COLO829 (cell line): ENCODE measurements around the gene FHOD1.

Experiments
- DNase-seq: peaks from one replicate; pipeline ENCODE4 v3.0.0; 2012; ENCODE audit warnings: low spot score

Gene FHOD1

DNA sequence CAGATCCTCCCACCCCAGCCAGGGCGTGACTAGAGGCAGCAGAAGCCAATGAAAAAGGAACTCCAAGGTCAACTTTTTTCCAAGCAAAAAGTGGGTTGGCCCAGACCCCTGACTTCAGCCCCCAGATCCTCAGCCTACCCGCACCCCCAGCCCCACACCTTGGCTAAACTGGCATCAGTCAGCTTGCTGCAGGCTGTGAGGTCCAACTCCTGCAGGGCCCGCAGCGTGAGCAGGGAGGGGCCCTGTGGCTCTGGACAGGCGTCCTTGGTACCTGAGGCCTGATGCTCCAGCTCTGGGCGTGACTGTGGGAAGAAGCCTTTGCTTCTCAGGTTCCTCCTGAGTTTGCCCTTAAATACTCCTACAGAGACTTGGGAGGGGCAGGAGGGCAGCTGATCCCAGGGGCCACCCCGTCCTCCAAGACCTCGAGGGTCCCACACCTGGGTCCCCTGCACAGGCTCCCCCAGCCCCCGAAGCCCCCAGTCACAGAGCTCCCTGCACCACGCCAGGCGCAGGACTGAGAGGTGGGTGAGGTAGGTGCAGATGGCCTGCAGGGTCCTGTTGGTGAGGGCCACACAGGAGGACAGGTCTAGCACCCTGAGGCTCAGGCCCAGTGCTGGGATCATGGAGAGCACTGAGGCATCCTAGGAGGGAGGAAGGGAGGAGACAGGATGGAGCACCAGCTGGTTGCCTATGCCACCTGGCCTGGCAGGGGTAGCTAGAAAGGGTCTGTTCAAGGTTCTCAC, 39.0 kb downstream of the FHOD1 start:
- DNase-seq: no peak

DNA sequence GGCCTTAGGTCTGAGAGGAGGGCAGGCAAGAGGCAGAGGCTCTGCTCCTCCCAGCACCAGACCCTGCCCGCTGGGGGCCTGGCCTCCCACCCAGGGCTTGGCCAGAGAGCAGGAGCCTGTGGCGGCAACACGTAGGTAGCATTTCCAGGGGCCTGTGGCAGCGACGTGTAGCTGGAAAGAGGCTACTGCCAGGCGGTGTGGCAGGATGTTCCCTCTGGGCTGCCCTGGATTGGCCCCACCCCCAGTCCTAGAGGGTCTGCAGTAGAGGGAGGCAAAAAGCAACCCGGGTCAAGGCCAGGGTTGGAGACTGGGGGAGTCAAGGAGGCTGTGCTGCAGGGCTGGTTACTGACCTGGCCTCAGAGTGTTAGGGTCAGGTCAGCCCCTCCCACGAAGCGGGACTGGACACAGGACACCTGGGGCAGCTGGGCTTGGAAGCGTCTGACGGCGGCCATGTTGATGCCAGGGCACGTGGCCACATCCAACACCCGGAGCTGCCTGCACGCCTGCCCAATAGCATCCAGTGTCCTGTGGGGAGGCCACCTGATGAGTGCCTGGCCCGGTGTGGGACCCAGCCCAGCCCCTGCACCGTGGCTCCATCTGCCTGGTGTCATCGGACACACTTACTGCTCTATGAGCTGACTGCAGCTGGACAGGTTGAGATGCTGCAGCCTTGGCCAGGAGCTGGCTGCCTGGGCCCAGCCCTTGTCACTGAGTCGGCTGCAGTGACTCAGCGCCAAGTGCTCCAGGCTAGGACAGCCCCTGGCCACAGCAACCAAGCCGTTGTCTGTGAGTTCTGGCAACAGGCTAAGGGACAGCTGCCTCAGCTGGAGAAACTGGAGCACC, 39.8 kb downstream of the FHOD1 start:
- DNase-seq: no peak

DNA sequence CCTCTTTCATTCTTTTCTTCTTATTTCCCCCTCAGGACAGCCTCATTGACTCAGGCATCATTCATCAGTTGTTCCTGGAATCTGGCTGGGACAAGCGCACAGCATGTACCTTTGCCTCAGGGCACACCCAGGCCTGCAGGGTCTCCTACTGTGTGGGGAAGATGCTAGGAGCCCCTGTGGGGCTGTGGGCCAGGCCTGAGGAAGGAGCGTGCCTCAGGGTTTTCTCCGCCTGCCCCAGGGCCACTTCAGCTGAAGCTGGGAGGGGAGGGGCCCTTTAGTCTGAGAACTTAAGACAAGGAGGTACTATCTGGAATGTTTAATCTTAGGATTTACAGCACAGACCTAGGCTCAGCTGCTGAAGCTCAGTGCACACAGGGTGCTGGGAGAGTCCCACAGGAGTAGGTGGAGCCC, 40.4 kb downstream of the FHOD1 start:
- no peak for DNase-seq

- DNase-seq: no peak
These were observed 41.0 kb downstream of the FHOD1 start for GRCh38 chr16:67206129-67206837.

GRCh38 chr16:67204076-67204475, 43.2 kb downstream of the FHOD1 start:
- no peak for DNase-seq

DNA sequence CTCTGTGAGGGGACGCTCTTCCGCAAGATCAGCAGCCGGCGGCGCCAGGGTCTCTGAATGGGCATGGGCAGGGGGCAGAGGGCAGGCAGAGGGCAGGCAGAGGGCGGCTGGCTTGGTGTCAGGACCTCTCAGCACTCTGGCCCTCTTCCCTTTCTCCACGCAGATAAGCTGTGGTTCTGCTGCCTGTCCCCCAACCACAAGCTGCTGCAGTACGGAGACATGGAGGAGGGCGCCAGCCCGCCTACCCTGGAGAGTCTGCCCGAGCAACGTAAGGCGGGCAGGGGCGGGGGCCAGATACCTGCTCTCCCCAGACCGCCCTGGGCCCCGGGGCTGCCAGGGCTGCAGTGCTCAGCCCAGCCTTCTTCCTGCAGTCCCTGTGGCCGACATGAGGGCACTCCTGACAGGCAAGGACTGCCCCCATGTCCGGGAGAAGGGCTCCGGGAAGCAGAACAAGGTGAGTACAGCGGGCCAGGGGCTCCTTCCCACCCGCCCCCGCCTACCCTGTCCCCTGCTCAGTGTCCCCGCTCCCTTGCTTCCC, 44.3 kb downstream of the FHOD1 start:
- DNase-seq: no peak

DNA sequence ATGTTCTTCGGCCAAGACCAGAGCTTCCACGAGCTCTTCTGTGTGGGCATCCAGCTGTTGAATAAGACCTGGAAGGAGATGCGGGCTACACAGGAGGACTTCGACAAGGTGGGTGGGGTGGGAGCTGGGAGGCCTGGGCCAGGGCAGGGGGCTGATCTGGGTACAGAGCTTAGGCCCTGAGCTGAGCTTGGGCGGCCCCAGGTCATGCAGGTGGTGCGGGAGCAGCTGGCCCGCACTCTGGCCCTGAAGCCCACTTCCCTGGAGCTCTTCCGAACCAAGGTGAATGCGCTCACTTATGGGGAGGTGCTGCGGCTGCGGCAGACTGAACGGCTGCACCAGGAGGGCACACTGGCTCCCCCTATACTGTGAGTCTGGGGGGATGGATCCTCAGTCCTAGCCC, 44.9 kb downstream of the FHOD1 start:
- no peak for DNase-seq

DNA sequence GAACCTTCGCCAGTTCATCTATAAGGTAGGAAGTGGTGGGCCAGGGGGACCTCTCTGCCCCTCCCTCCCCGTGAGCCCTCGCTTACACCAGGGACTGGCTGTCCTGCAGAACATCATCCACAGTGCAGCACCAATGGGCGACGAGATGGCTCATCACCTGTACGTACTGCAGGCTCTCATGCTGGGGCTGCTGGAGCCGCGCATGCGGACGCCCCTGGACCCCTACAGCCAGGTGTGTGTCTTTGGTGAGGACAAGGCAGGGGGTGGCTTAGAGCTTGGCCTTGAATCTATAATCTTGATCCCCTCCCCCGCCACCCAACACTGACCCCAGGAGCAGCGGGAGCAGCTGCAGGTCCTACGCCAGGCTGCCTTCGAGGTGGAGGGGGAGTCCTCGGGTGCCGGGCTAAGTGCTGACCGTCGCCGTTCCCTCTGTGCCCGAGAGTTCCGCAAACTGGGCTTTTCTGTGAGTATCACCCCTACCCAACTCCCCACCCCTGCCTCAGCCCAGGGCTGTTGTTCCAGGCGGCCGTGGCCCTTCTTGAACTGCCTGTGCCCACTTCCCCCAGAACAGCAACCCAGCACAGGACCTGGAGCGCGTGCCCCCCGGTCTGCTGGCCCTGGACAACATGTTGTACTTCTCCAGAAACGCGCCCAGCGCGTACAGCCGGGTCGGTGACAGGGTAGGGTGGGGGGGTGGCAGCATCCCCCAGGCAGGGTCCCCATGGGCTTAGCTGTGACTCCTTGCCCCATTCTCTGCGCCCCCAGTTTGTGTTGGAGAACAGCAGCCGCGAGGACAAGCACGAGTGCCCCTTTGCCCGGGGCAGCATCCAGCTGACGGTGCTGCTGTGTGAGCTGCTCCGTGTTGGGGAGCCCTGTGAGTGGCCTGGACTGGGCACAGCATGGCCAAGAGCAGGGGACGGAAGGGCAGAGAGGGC, 45.6 kb downstream of the FHOD1 start:
- DNase-seq: no peak

DNA sequence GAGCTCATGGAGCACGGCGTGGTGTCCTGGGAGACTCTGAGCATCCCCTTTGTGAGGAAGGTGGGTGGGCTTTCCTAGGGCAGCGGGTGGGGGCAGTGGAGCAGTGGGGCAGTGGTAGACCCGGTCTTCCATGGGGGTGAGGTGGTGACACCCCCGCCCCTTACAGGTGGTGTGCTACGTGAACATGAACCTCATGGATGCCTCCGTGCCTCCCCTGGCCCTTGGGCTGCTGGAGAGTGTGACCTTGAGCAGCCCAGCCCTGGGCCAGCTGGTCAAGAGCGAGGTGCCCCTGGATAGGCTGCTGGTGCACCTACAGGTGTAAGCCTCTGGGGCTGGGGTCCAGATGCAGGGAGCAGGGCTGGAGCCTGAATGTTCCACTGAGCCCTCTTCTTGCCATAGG, 46.8 kb downstream of the FHOD1 start:
- no peak for DNase-seq

GRCh38 chr16:67199808-67200198, 47.5 kb downstream of the FHOD1 start:
- no peak for DNase-seq

GRCh38 chr16:67199011-67199807, 48.1 kb downstream of the FHOD1 start, which contains the start of gene ELMO3:
Gene ELMO3, plus strand, starts transcription at chr16:67199131. Its CDS starts 196 bp downstream, at chr16:67199327.
- DNase-seq: no peak

GRCh38 chr16:67198238-67198734, 49.0 kb downstream of the FHOD1 start:
- no peak for DNase-seq

DNA sequence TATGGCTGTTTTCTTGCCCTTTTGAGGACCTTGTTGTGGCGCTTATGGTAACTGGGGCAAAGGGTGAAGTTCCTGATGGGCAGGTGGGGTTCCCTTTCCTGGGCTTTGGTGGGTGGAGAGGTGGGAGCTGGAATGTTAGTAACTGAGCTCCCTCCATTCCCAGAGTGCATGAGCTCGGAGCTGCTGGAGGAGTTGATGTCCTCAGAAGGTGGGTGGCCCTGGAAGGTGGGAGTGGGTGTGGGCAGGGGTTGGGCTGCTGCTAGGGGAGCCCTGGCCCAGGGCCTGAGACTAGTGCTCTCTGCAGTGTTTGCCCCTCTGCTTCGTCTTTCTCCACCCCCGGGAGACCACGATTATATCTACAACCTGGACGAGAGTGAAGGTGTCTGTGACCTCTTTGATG, 49.6 kb downstream of the FHOD1 start:
- DNase-seq: no peak

- DNase-seq: no peak
These were observed 50.4 kb downstream of the FHOD1 start for GRCh38 chr16:67196881-67197280.

- DNase-seq: no peak
These were observed 51.6 kb downstream of the FHOD1 start for GRCh38 chr16:67195676-67196075.

- no peak for DNase-seq
These were observed 53.0 kb downstream of the FHOD1 start for GRCh38 chr16:67194260-67194659.

DNA sequence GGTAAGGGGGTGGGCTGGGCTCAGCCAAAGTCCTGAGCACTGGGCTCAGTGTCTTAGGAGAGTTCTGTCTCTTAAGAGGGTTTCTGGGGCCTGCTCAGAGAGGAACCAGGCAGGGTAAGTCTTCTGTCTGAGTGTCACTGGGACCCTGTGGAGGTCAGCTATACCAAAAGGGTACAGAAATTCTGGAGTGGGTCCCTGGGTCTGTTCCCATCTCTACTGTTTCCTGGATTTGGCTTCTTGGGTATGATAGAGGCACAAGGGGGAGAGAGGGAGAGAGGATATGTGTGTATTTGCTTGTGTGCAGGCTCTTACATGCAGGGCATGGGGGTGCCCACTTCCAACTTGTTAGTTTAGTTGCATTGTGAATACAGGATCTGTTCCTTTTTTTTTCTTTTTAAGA, 53.7 kb downstream of the FHOD1 start:
- DNase-seq: no peak

DNA sequence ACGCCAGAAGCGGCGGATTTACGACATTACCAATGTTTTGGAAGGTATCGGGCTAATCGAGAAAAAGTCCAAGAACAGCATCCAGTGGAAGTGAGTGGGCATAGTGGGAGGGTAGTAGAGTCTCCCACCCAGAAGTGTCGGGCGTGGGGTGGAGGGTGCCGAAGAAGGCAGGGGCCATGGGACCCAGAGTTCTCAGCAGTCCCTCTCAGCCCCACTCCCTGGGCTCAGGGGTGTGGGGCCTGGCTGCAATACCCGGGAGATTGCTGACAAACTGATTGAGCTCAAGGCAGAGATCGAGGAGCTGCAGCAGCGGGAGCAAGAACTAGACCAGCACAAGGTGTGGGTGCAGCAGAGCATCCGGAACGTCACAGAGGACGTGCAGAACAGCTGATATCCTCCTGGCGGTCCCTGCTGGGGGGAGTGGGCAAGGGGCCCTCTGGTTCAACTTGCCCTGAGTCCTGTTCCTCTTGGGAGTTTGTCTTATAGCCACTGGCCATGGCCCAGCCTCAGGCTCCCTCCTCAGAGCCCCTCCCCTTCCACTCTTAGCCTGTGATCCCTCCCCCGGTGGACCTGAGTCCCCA, 54.4 kb downstream of the FHOD1 start:
- no peak for DNase-seq

GRCh38 chr16:67191995-67192681, 55.1 kb downstream of the FHOD1 start, which contains the start of gene E2F4:
Gene E2F4, plus strand, starts transcription at chr16:67192155. Its CDS starts 73 bp downstream, at chr16:67192228.
- peak; percentile 89 for DNase-seq
